GM10248 (cell line): Measurements from ENCODE around the gene MAP3K19.

ENCODE experiments used
- CTCF ChIA-PET: fragments of 300-600 bp; sonication (Branson Sonifier 250); formaldehyde crosslinking; extraction: SDS; loops from one replicate; lab custom pipeline; 2021; ENCODE audit warnings: antibody characterized with exemption; lab: Yijun Ruan, JAX
- POLR2A ChIA-PET: fragments of 350-650 bp; sonication (Branson Sonifier 250); formaldehyde crosslinking; extraction: SDS; loops from one replicate; lab custom pipeline; 2020; ENCODE audit warnings: antibody characterized with exemption; lab: Yijun Ruan, JAX
- DNase-seq: peaks from one replicate; pipeline ENCODE4 v3.0.0; 2012; ENCODE audit errors: extremely low spot score
- TF ChIP-seq, protein P1 (sequence below): IDR thresholded peaks from 2 replicates; pipeline ENCODE4 v1.5.1; 2012; ENCODE audit warnings: mild to moderate bottlenecking, low read depth; ENCODE audit errors: extremely low read depth, missing control alignments, control extremely low read depth

Gene MAP3K19, protein sequence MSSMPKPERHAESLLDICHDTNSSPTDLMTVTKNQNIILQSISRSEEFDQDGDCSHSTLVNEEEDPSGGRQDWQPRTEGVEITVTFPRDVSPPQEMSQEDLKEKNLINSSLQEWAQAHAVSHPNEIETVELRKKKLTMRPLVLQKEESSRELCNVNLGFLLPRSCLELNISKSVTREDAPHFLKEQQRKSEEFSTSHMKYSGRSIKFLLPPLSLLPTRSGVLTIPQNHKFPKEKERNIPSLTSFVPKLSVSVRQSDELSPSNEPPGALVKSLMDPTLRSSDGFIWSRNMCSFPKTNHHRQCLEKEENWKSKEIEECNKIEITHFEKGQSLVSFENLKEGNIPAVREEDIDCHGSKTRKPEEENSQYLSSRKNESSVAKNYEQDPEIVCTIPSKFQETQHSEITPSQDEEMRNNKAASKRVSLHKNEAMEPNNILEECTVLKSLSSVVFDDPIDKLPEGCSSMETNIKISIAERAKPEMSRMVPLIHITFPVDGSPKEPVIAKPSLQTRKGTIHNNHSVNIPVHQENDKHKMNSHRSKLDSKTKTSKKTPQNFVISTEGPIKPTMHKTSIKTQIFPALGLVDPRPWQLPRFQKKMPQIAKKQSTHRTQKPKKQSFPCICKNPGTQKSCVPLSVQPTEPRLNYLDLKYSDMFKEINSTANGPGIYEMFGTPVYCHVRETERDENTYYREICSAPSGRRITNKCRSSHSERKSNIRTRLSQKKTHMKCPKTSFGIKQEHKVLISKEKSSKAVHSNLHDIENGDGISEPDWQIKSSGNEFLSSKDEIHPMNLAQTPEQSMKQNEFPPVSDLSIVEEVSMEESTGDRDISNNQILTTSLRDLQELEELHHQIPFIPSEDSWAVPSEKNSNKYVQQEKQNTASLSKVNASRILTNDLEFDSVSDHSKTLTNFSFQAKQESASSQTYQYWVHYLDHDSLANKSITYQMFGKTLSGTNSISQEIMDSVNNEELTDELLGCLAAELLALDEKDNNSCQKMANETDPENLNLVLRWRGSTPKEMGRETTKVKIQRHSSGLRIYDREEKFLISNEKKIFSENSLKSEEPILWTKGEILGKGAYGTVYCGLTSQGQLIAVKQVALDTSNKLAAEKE (N-terminal part only)

DNA sequence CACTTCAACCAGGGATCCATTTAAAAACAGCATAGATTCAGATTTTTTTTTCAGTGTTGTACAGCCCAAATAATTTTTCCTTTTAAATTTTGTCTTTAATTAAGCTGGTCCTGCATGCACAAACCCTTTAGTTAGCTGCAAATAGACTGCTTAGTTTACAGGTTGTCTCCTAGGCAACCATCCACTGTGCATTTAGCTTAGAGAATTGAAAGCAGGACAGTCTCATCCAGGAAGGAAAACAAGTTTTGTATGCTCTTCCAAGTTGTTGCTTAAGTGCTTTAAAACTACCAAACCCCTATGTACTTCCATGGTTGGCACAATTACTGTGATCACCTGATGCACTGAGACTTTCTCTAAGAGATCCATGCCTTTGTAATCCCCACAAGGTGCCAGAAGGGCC, at the start of gene MAP3K19:
Gene MAP3K19 (minus strand): TSS at position 148 of the 400 bp plus-strand sequence. CDS start 22,800 bp downstream, outside the sequence.
- CTCF ChIA-PET: interaction anchor here (1.0 kb wide), 1 partner anchor 19 kb away, joined by 3 read pairs; no protein-coding TSS in a partner anchor
- POLR2A ChIA-PET: no interaction called here
- TF ChIP-seq, protein P1, sequence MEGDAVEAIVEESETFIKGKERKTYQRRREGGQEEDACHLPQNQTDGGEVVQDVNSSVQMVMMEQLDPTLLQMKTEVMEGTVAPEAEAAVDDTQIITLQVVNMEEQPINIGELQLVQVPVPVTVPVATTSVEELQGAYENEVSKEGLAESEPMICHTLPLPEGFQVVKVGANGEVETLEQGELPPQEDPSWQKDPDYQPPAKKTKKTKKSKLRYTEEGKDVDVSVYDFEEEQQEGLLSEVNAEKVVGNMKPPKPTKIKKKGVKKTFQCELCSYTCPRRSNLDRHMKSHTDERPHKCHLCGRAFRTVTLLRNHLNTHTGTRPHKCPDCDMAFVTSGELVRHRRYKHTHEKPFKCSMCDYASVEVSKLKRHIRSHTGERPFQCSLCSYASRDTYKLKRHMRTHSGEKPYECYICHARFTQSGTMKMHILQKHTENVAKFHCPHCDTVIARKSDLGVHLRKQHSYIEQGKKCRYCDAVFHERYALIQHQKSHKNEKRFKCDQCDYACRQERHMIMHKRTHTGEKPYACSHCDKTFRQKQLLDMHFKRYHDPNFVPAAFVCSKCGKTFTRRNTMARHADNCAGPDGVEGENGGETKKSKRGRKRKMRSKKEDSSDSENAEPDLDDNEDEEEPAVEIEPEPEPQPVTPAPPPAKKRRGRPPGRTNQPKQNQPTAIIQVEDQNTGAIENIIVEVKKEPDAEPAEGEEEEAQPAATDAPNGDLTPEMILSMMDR: no peak
- no peak for DNase-seq

DNA sequence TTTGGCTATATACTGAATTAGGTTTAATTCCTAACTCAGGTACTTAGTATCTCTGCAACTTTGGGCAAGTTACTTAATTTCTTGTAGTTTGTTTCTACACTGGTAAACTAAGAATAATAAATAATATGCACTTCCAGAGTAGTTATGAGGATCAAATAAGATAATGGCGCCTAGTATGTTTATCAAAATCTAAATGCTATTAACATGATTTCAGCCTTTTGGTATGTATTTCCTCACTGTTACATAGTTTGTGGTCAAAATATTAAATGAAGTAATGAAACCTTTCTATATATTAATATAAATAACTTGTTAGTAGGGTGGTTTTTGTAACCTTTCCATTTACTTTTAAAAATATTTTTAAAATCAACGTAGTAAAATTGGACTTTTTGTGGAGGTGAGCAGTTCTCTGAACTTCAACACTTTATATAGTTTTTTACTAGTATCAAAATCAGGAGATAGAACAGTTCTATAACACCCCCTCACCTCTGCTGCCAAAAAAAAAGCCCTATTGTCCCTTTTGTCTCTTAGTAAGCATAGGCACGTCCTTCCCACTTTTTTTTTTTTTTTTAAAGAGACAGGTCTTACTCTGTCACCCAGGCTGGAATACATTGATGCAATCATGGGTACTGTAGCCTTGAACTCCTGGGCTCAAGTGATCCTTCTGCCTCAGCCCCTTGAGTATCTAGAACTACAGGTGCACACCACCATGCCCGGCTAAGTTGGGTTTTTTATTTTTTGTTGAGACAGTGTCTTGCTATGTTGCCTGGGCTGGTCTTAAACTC, 49.6 kb upstream of the MAP3K19 start:
- CTCF ChIA-PET: interaction anchor here (0.9 kb wide), 1 partner anchor 14 kb away, joined by 3 read pairs; no protein-coding TSS in a partner anchor
- no peak for DNase-seq
- TF ChIP-seq, protein P1: no peak
- POLR2A ChIA-PET: no interaction called here

DNA sequence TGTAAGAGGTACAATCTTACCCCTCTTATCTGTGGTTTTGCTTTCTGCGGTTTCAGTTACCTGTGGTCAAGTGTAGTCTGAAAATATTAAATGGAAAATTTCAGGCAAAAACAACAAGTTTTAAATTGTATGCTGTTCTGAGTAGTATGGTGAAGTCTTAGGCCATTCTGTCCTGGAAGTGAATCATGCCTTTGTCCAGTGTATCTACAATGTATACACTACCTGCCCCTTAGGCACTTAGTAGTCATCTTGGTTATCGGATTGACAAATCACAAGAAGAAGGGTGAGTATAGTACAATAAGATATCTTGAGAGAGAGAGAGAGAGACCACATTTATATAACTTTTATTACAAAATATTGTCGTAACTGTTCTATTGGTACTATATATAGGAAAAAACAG, 48.3 kb upstream of the MAP3K19 start:
- ChIA-PET POLR2A (no interaction called here), CTCF (no interaction called here)
- TF ChIP-seq, protein P1: no peak
- DNase-seq: no peak

DNA sequence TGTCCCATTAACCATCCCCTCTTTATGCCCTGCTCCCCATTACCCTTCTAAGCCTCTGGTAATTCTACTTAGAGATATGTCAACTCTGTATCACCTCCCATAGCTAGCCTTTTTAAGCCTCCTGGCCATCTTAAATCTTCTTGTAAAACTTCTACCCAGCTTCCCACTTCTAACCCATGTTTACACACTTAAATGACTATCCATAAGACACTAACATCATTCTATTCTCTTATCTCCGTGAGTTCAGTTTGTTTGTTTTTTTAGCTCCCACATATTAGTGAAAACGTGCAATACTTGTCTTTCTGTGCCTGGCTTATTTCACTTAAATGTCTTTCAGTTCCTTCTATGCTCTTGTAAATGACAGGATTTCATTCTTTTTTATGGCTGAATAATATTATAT, 47.3 kb upstream of the MAP3K19 start:
- ChIA-PET POLR2A (no interaction called here), CTCF (no interaction called here)
- TF ChIP-seq, protein P1: no peak
- DNase-seq: no peak

DNA sequence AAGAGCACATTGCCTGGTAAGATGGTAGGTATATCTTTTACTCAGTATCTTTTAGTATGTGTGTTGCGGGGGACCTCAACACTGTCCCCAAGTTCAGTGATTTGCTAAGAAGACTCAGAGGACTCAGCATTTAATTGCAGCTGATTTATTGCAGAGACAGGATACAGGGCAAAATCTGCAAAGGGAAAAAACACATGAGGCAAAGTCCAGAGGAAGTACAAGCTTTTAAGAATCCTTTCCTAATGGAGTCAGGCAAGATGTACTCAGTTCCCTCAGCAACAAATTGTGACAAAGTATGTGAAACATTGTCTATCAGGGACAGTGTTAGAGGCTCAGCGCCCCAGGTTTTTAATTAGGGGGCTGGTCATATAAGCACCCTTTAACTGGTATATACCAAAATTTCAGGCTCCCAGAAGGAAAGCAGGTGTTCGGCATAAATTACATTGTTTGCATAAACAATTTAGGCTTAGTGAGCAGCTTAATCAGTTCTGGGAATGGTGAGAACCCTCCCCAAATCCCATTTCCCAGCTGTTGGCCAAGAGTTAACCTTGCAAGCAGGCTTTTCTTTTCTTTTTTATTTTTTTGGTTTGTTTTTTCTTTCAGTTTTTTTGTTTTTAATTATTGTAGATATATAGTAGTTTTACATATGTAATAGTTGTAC, 46.6 kb upstream of the MAP3K19 start:
- DNase-seq: no peak
- POLR2A ChIA-PET: no interaction called here

More for the DNA sequence above, 46.6 kb upstream of the MAP3K19 start:
- CTCF ChIA-PET: no interaction called here
- TF ChIP-seq, protein P1: no peak
